Esophagus squamous epithelium (tissue), 4 donors: ENCODE data around the gene ZFP62.

ENCODE experiments used
- CTCF ChIP-seq, 6 experiments: fragments of 450-650 bp in 4 of 6; fragments of 200-600 bp in 2 of 6; sonication (generic) in 2 of 6; IDR thresholded peaks; one replicate each; pipeline ENCODE4 v1.5.1; 2016 to 2019; ENCODE audit warnings: antibody characterized with exemption in 6 of 6, mild to moderate bottlenecking in 4 of 6, moderate library complexity in 4 of 6
- POLR2A ChIP-seq, 4 donors: fragments of 450-650 bp; IDR thresholded peaks; one replicate each; pipeline ENCODE4 v1.6.1; 2017; ENCODE audit warnings: antibody characterized with exemption in 4 of 4, mild to moderate bottlenecking in 4 of 4, moderate library complexity in 3 of 4

DNA sequence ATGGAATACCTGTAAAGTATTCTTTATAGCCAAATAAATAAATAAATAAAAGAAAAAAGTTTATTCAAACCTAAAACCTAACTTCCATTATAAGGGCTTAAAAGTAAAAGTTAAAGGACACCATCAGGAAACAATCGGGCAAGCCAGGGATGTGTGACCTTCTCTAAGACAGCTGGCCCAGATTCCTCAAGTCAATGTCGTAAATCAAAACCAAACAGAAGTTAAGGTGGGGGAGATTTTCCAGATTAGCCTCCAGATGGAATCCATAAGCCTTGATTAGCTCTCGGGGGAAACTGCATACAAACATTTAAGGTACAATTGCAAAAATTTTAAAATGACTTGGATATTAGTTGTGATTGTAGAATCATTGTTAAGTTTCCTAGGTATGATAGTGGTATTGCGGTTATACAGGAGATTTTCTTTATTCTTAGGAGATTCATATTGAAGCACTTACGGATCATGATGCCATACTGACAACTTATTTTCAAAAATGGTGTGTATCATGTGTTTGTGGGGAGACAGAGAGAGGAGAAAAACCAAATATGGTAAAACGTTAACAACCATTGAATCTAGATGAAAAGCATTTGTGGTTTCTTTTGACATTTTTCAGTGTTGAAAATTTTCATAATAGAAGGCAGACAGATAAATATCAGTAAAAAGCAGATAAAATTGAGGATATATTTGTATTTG lies 37.0 kb downstream of the ZFP62 start:
- no peak for TF ChIP-seq CTCF (IDR thresholded peaks at IDR 0.05)
- no peak for TF ChIP-seq POLR2A (IDR thresholded peaks at IDR 0.05)
